Fibroblast of skin of scalp (primary cell): Measurements from ENCODE around the gene ACADSB. TPM values are rescaled to one million over a fixed set of nuclear protein-coding genes. Genes with fewer than 3 reads are reported as not detected.

Experiments
- DNase-seq: peaks from one replicate; pipeline ENCODE4 v3.0.0-alpha.2; 2013
- polyA plus RNA-seq, 2 experiments: library from polyadenylated mRNA; unstranded; fragments of 120-200 nt; gene quantifications; one replicate each; pipeline ENCODE4 v1.2.1, GENCODE V29; 2013; ENCODE audit not compliant: insufficient read length in 2 of 2

Gene ACADSB
- 7.3 TPM for polyA plus RNA-seq (2013, experiment 1 of 2; ENCODE audit: insufficient read length)
- polyA plus RNA-seq (2013, experiment 2 of 2; ENCODE audit: insufficient read length) = 9.1 TPM

GRCh38 chr10:123008355-123009104 is at the start of gene ACADSB, which contains the start of gene IKZF5:
Gene ACADSB (plus strand): TSS chr10:123009006. CDS start chr10:123009030, 24 bp downstream.
Gene IKZF5 (minus strand): TSS chr10:123008795. CDS start chr10:122998625, 10,170 bp downstream.
- DNase-seq = peak; percentile 99

GRCh38 chr10:122962405-122962804 is 46.4 kb upstream of the ACADSB start:
- no peak for DNase-seq

- no peak for DNase-seq
These were observed 41.9 kb upstream of the ACADSB start for GRCh38 chr10:122966879-122967278.

GRCh38 chr10:122968698-122969097 is 40.1 kb upstream of the ACADSB start:
- no peak for DNase-seq

DNA sequence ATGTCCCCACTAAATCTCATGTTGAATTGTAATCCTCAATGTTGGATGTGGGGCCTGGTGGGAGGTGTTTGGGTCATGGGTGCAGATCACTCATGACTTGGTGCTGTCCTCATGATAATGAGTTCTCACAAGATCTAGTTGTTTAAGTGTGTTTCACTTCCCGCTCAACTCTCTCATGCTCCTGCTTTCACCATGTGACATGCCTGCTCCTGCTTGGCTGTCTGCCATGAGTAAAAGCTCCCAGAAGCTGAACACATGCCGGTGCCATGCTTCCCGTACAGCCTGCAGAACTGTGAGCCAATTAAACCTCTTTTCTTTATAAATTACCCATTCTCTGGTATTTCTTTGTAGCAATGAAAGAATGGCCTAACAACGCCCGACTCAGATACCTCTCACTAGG is 34.8 kb upstream of the ACADSB start:
- no peak for DNase-seq

DNA sequence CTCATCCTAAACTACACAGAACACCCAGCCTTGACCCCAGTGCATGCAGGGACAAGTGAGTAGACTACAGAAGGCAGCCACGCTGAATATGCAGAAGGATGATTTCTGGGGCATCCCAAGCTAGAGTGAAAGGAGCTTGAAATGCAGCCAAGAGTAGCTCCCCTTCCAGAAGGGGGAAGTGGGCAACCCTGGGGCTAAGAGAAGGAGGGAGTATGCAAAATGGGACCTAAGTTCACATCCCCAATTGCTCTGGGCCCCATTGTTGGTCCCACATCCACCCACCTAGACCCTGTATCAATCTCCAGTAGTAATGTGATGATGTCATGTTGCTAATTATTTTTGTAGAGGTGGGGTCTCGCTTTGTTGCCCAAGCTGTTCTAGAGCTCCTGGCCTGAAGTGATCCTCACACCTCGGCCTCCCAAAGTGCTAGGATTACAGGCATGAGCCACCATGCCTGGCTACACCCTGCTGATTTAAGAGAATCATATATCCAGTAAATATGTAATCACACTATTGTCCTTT is 34.2 kb upstream of the ACADSB start:
- no peak for DNase-seq

DNA sequence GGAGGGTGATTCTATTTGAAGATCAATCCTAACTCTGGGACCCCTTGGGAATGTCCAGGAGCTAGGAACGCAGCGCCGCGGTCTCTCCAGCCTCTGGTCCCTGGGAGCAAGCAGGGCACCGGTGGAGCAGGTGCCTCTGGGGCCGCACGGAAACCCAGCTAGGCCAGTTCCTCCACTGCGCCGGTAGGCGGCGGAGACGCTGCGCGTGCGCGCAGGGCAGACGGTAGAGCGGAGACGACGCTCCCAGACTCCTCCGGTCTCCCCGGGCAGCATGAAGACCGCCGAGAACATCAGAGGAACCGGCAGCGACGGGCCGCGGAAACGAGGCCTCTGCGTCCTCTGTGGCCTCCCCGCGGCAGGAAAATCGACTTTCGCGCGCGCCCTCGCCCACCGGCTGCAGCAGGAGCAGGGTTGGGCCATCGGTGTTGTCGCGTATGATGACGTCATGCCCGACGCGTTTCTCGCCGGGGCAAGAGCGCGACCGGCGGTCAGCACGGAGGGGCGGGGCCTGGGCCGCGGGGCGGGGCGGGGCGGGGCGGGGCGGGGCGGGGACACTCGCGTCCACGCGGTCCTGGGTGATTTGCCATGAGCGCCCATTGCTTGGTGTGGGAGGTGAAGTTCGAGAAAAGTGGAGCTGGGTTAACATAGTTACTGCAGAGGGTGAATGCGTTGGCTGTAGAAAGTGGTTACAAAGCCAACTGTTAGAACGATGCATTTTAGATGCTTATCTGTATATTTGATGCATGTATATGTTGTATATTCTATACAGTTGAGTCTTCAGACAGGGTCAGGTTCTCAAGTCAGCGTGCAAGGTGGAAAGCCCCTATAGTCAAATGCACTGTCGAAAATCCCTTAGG is 28.4 kb upstream of the ACADSB start, which contains the start of gene PSTK:
Gene PSTK (plus strand): TSS at position 193 of the 857 bp plus-strand sequence. CDS start 79 bp downstream, at position 272.
- DNase-seq = peak; percentile 94

- DNase-seq = peak; percentile 53
These were observed 27.7 kb upstream of the ACADSB start for GRCh38 chr10:122981066-122981464.

- DNase-seq = no peak
These were observed 24.9 kb upstream of the ACADSB start for GRCh38 chr10:122983898-122984297.

- DNase-seq = no peak
These were observed 24.1 kb upstream of the ACADSB start for GRCh38 chr10:122984708-122985107.

DNA sequence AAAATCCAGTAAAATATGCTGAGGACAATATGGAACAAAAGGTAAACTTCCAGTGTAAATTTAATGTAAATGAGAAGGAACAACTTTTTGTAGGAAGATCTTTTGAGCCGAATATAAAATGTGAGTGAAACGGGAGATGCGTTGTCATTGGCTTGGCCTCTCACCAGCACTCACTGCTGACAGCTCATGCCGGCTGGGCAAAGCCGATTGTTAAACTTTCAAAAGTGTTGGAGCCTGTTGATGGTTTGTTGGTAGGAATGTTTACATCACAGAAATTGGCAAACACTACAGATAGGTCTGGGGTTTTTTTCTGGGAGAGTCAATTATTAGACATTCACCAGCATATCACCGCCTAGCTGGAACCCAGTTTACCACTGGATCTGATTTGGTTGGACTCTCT is 22.5 kb upstream of the ACADSB start:
- no peak for DNase-seq

GRCh38 chr10:122988501-122988900 is 20.3 kb upstream of the ACADSB start:
- DNase-seq = peak; percentile 59

GRCh38 chr10:122990278-122990677 is 18.5 kb upstream of the ACADSB start:
- peak; percentile 1 for DNase-seq

DNA sequence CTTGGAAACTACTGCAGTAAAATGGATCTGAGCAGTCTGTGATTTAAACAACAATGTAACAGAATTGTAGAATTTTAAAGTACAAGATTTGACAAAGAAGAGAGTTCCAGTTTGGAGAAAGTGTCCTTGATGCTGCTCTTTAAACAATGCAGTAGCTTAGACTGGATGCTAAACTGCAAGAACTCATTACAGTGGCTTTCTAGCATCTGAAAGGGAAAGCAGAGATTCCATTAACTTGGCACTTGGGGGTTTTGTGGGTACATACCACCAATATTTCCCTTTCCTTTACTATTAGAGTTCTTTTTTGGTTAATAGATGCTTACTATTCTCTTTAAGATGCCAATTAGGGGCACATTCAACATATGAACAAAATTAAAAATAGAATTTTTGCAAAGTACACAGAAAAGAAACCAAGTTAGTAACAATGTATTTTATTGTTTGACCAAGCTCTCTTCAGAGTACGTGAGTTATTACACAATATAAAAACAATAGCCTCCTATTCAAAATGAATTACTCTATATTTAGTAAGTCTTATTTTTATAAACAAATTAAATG is 16.7 kb upstream of the ACADSB start:
- DNase-seq = no peak

DNA sequence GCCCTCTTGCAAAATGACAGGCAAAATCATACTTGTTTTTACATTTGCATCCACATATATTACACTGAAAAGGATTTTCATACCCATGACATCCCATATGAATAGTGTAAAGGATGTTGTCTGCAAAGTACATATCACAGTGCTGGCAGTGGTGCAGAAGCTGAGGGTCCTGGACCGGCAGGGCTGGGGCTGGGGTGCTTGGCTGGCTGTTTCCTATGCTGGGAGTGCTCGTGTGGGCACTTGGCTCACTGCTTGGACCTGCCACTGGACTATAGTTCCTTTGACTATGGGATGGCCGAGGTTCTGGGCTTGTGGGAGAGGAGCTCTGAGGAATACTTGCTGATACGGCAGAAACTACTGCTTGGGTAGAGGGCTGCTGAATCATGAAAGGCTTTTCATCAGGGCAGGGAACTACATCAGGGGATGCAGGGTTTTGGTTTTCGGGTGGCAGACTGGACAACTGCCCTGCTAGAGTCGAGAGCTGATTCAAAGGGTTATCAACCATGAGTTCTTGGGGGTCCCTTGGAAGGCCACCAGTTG is 14.9 kb upstream of the ACADSB start:
- no peak for DNase-seq

DNA sequence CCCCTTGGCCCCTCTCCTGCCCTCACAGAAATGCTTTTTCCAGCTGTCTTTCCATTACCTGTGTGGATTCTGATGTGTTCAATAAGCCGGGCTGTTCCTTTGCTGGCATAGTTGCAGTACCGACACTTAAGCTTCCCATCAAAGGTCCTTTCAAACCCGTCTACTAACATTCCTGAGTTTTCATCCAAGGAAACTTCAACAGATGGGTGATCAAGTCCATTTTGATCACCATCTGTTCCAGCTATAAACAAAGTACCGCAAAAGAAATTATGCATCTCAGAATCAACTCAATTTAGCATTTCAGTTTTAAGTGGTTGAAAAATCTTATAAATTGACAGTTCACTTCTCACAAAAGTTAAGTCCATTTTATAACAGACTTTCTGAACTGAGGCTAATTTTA is 12.9 kb upstream of the ACADSB start:
- no peak for DNase-seq

GRCh38 chr10:122997864-122998263 is 10.9 kb upstream of the ACADSB start:
- no peak for DNase-seq

DNA sequence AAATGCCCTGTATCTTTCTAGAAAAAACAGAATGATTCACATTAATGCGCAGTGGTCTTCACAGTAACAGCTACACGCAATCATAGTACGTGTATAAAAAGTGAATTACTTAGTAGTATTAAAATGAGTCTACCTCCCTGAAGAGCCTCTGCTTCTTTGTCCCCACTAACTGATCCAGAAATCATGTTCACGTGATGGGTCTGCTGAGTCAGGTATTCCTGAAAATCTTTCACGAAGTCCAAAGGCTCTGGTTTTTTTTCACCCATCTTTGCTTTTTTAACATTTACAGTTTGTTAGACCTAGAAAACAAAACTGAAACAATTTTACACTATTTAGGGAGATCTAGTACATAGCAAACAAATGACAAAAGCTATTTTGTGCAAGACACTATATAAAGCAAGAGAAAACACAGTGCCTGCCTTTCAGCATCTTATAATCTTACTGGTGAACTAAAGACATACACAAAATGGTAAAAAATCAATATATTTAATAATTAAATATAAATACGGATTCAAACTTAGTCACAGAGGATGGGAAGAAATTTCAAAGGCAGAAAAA is 10.4 kb upstream of the ACADSB start:
- no peak for DNase-seq

DNA sequence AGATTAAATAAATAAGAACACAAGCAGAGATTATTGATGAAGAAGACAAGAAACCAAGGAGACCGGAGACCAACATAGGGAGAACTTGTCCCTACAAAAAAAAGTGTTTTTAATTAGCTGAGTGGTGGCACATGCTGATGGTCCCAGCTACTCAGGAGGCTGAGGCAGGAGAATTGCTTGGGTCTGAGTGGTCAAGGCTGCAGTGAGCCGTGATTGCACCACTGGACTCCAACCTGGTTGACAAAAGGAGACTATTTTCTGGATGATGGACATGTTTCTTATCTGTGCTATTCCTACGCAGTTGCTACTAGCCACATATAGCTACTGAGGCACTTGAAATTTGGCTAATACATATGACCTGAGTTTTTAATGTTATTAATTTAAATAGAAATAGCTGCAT is 9.9 kb upstream of the ACADSB start:
- DNase-seq = no peak

- no peak for DNase-seq
These were observed 9.5 kb upstream of the ACADSB start for GRCh38 chr10:122999347-122999746.

GRCh38 chr10:123000155-123000554 is 8.7 kb upstream of the ACADSB start:
- DNase-seq = no peak

GRCh38 chr10:123001370-123001769 is 7.4 kb upstream of the ACADSB start:
- no peak for DNase-seq
